Right cardiac atrium (tissue), 5 donors: Measurements from ENCODE around the gene CST5. TPM values are rescaled to one million over a fixed set of nuclear protein-coding genes. Genes with fewer than 3 reads are reported as not detected.
A peak's percentile ranks its signal among the peaks of the same experiment; 100 is the strongest.
"Not testable (repeated sequence)": the region's sequence is repeated elsewhere in the genome, so short reads cannot be mapped to it uniquely, and the experiment has no call there.

ENCODE experiments used
- ATAC-seq, 2 donors: fragments of 200-7000 bp; cut with Tn5 transposase; one replicate each; pipeline versions ENCODE4 v1.8.0 to v1.9.1; 2020; ENCODE audit warnings: moderate library complexity in 2 of 2, mild to moderate bottlenecking in 1 of 2
- DNase-seq, 3 donors: peaks; one replicate each; pipeline ENCODE4 v3.0.0-alpha.2; 2020
- H3K27ac ChIP-seq: one replicate; pipeline ENCODE4 v1.5.1; 2013; ENCODE audit warnings: mild to moderate bottlenecking, low read length, control low read depth, moderate library complexity
- H3K27me3 ChIP-seq: one replicate; pipeline ENCODE4 v1.6.1; 2013; ENCODE audit not compliant: control insufficient read depth, insufficient read depth
- H3K4me1 ChIP-seq: one replicate; pipeline ENCODE4 v1.6.1; 2013; ENCODE audit warnings: low read length; ENCODE audit not compliant: control insufficient read depth, insufficient read depth
- H3K4me3 ChIP-seq: one replicate; pipeline ENCODE4 v1.5.1; 2013; ENCODE audit warnings: low read length, control low read depth
- H3K9me3 ChIP-seq: one replicate; pipeline ENCODE4 v1.6.1; 2013; ENCODE audit warnings: low read length; ENCODE audit not compliant: control insufficient read depth
- WGBS: extraction: QIAGEN DNeasy Blood & Tissue Kit; methylation state at CpG from one replicate; pipeline ENCODE4 v1.1.7; 2013; 5-methylcytosine and 5-hydroxymethylcytosine counted together
- intact Hi-C, 4 donors: fragments of 100-400 bp; cut with DNase I; formaldehyde crosslinking; loops; one replicate each; pipeline versions ENCODE4 v1.11.0 to v1.14.0; 2022 to 2023
- polyA plus RNA-seq: library from polyadenylated mRNA; stranded (reverse); fragments of 200-250 nt; gene quantifications from one replicate; pipeline ENCODE4 v1.2.3, GENCODE V29; 2013
- total RNA-seq, 4 donors: library from RNA; stranded (reverse); fragmentation: NEBNext Ultra II Directional; extraction: Animal tissue kit (Norgen Biotek cat#: 25700); gene quantifications; one replicate each; pipeline ENCODE4 v1.2.1, GENCODE V29; 2021
- donor health status: healthy with polysubstance abuse.
- donor health status: DM: no; HTN: yes; CAD: no.
- donor health status: DM: no; HTN: no; CAD: no.
- donor health status: DM: no; HTN: yes; CAD: no; lungs with severe emphysema.
- donor health status: DM: yes; HTN: yes; CAD: no.

CST5 gene
- total and polyA plus RNA-seq, 5 donors: not detected

GRCh38 chr20:23918896-23919295 is 39.3 kb upstream of the CST5 start:
- ATAC-seq (no peak), DNase-seq (no peak)
- no peaks in the 10 kb centered on the region for H3K4me1 ChIP-seq
- H3K27me3 ChIP-seq: no peaks in the 10 kb centered on the region
- H3K27ac ChIP-seq: no peak overlapping the region
- intact Hi-C loops: no loop called here
- H3K9me3 ChIP-seq: no peaks in the 10 kb centered on the region
- 73% methylated on average over 4 of the region's 4 CpGs for WGBS
- no peak overlapping the region for H3K4me3 ChIP-seq

- Histone ChIP-seq H3K4me1 (no peaks in the 10 kb centered on the region), H3K27me3 (no peaks in the 10 kb centered on the region), H3K4me3 (no peak overlapping the region), H3K9me3 (no peaks in the 10 kb centered on the region), H3K27ac (no peak overlapping the region)
- 61% methylated on average over 11 of the region's 11 CpGs for WGBS
- DNase-seq (no peak), ATAC-seq (no peak)
- intact Hi-C loops: no loop called here
Measured at GRCh38 chr20:23918101-23918862, 38.7 kb upstream of the CST5 start.

- WGBS: 87% methylated on average over 9 of the region's 9 CpGs
- no peaks in the 10 kb centered on the region for H3K9me3 ChIP-seq
- intact Hi-C loops: no loop called here
Measured at GRCh38 chr20:23917024-23917725, 37.6 kb upstream of the CST5 start.

DNA sequence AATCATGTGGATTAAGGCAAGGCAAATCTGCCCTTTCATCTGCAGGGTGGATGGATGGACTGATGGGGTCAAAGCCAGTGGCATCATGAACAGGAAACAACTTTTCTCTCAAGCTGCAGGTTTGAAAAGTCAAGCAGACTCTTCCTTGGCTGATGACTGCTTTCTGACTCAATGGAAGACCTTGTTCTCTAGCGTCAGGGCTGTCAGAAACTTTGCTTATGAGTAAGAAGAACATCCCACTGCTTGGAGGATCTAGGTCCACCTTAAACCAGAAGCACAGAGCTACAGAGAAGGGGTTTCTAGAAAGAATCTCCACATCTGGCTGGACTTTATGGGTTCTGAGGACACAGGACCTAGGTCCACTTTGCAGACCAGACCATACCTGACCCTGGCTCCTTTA is 36.3 kb upstream of the CST5 start:
- Histone ChIP-seq H3K4me1 (no peaks in the 10 kb centered on the region), H3K4me3 (no peak overlapping the region), H3K9me3 (no peaks in the 10 kb centered on the region), H3K27ac (no peak overlapping the region), H3K27me3 (no peaks in the 10 kb centered on the region)
- DNase-seq (no peak), ATAC-seq (no peak)
- 67% methylated on average over 1 of the region's 1 CpG for WGBS
- intact Hi-C loops: no loop called here

More at GRCh38 chr20:23917024-23917725, 37.6 kb upstream of the CST5 start:
- no peak overlapping the region for H3K4me3 ChIP-seq
- no peaks in the 10 kb centered on the region for H3K4me1 ChIP-seq
- H3K27me3 ChIP-seq: no peaks in the 10 kb centered on the region
- ATAC-seq: no peak
- DNase-seq: no peak
- no peak overlapping the region for H3K27ac ChIP-seq

DNA sequence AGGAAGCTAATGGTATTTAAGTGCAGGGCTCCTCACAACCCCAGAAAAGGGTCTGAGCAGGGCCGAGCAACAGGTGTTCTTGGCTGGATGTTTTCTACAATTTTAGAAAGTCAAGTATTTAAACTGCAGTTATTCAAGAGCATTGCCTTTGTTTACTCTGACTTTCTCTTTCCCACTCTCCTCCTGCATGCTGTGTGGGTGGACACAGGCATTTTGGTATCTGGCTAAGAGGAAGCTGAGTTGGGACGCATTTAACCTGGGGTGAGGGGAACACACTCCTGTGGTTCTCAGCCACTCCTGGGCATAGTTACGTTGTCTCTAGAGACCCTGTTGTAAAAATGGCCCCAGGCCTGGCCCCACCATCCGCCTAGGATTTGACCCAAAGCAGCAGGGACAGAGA is 34.9 kb upstream of the CST5 start:
- 83% methylated on average over 4 of the region's 4 CpGs for WGBS
- H3K9me3 ChIP-seq, intact Hi-C loops, H3K4me1 ChIP-seq, H3K27ac ChIP-seq, H3K27me3 ChIP-seq, ATAC-seq, H3K4me3 ChIP-seq, DNase-seq: not testable (repeated sequence)

DNA sequence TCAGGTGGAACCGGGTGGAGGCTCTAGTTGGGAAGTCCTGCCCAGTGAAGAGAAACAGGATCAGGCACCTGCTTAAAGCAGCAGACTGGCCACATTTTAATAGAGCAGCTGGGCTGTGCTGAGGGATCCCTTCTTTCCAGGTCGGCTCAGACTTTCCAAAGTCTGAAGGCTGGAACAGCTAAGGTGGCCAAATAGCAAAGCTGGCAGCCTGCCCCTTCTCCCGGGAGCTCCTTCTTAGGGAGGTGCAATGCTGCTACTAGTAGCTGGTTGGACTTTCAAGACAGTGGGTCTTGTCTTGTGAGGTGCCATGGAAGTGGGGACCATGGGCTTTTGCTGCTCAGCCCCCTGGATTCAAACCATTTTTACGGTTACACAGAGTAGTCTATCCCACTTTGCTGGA is 30.7 kb upstream of the CST5 start:
- no peak overlapping the region for H3K4me3 ChIP-seq
- no peak overlapping the region for H3K27ac ChIP-seq
- 83% methylated on average over 4 of the region's 4 CpGs for WGBS
- no peaks in the 10 kb centered on the region for H3K4me1 ChIP-seq
- ATAC-seq (no peak), DNase-seq (no peak)
- H3K27me3 ChIP-seq: no peaks in the 10 kb centered on the region
- intact Hi-C loops: no loop called here
- H3K9me3 ChIP-seq: no peaks in the 10 kb centered on the region

DNA sequence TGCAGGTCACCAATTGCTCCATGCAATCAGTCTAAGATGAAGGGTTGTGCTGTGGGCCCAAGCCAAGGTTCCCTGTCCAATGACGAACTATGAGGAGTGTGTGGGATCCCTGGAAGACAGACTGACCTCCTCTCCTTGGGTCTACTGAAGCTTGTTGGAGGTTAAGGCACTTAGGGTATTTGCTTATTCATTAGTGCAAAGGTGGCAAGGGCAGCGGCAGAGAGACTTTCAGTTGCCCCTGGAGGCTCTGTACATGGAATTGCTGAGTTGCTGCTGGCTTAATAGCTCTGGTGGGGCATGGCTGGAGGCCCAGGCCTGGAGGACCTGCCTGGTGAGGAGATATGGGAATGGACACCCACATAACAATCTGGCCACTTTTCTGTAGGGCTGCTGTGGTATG is 29.8 kb upstream of the CST5 start:
- H3K4me3 ChIP-seq: no peak overlapping the region
- H3K4me1 ChIP-seq: no peaks in the 10 kb centered on the region
- intact Hi-C loops: no loop called here
- no peaks in the 10 kb centered on the region for H3K9me3 ChIP-seq
- WGBS: 85% methylated on average over 2 of the region's 2 CpGs
- DNase-seq (no peak), ATAC-seq (no peak)
- H3K27me3 ChIP-seq: no peaks in the 10 kb centered on the region
- H3K27ac ChIP-seq: no peak overlapping the region

- 36% methylated on average over 1 of the region's 1 CpG for WGBS
Measured at GRCh38 chr20:23907579-23907978, 28.0 kb upstream of the CST5 start.

DNA sequence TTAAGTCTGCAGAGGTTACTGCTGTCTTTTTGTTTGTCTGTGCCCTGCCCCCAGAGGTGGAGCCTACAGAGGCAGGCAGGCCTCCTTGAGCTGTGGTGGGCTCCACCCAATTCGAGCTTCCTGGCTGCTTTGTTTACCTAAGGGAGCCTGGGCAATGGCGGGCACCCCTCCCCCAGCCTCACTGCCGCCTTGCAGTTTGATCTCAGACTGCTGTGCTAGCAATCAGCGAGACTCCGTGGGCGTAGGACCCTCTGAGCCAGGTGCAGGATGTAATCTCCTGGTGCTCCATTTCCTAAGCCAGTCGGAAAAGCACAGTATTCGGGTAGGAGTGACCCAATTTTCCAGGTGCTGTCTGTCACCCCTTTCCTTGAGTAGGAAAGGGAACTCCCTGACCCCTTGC is 22.8 kb upstream of the CST5 start:
- DNase-seq, H3K27me3 ChIP-seq, H3K27ac ChIP-seq, H3K4me1 ChIP-seq, ATAC-seq, intact Hi-C loops, H3K9me3 ChIP-seq, H3K4me3 ChIP-seq: not testable (repeated sequence)
- 38% methylated on average over 8 of the region's 8 CpGs for WGBS

More at GRCh38 chr20:23907579-23907978, 28.0 kb upstream of the CST5 start:
- intact Hi-C loops: no loop called here
- Histone ChIP-seq H3K4me1 (no peaks in the 10 kb centered on the region), H3K27me3 (no peaks in the 10 kb centered on the region), H3K9me3 (no peaks in the 10 kb centered on the region), H3K27ac (no peak overlapping the region), H3K4me3 (no peak overlapping the region)
- ATAC-seq (no peak), DNase-seq (no peak)

- 94% methylated on average over 4 of the region's 4 CpGs for WGBS
- H3K27ac ChIP-seq, DNase-seq, ATAC-seq, H3K4me1 ChIP-seq, H3K4me3 ChIP-seq, H3K27me3 ChIP-seq, intact Hi-C loops, H3K9me3 ChIP-seq: not testable (repeated sequence)
Measured at GRCh38 chr20:23890867-23891266, 11.3 kb upstream of the CST5 start.

GRCh38 chr20:23889775-23890187 is 10.2 kb upstream of the CST5 start:
- ATAC-seq (peak; percentile 69 to 79), DNase-seq (peak; percentile 34 to 62 (median 55))
- H3K27me3 ChIP-seq: no peaks in the 10 kb centered on the region
- intact Hi-C loops: no loop called here
- H3K9me3 ChIP-seq: no peaks in the 10 kb centered on the region
- WGBS: 35% methylated on average over 8 of the region's 8 CpGs
- H3K27ac ChIP-seq: no peak overlapping the region
- H3K4me1 ChIP-seq: peaks cover 3% of the 10 kb centered on the region
- no peak overlapping the region for H3K4me3 ChIP-seq
